PC-9 (cell line): Measurements from ENCODE around the gene CREB1. TPM values are rescaled to one million over a fixed set of nuclear protein-coding genes. Genes with fewer than 3 reads are reported as not detected.

ENCODE experiments used
- total RNA-seq: library from RNA; stranded (reverse); gene quantifications from 2 replicates; pipeline ENCODE4 v1.2.3, GENCODE V29; 2021

CREB1 gene
- total RNA-seq, 1 experiment from 2014 or later = 42.2 TPM

Other genes starting within 250 kb of the CREB1 start
- gene METTL21A, start 95.4 kb downstream of the CREB1 start, total RNA-seq = 11.7 and 13.6 TPM in 2 replicates
- gene CCNYL1, start 181.7 kb downstream of the CREB1 start, total RNA-seq = 21.8 and 24.8 TPM in 2 replicates
- 5.6 and 6.8 TPM in 2 replicates for gene FZD5, start 239.9 kb downstream of the CREB1 start, total RNA-seq